HepG2 (cell line): Measurements from ENCODE around the gene UNC5CL. TPM values are rescaled to one million over a fixed set of nuclear protein-coding genes. Genes with fewer than 3 reads are reported as not detected.

ENCODE experiments used
- ARID5B ChIP-seq: IDR thresholded peaks from 2 replicates; pipeline ENCODE4 v1.4.0; 2020; ENCODE audit warnings: mild to moderate bottlenecking, missing genetic modification reagents
- BHLHE40 ChIP-seq: IDR thresholded peaks from 2 replicates; pipeline ENCODE4 v1.6.1; 2011; ENCODE audit warnings: low read length, improper control_type of control experiment
- BORCS8-MEF2B ChIP-seq: sonication (generic); formaldehyde crosslinking; IDR thresholded peaks from 2 replicates; pipeline ENCODE4 v1.8.0; 2022; ENCODE audit warnings: mild to moderate bottlenecking, missing genetic modification reagents
- CHD4 ChIP-seq: fragments of 200-600 bp; sonication (generic); IDR thresholded peaks from 2 replicates; pipeline ENCODE4 v1.7.0; 2017; ENCODE audit warnings: mild to moderate bottlenecking, low read length, borderline replicate concordance
- GFI1 ChIP-seq: sonication (generic); formaldehyde crosslinking; IDR thresholded peaks from 2 replicates; pipeline ENCODE4 v1.5.0; 2020; ENCODE audit warnings: missing genetic modification reagents, mild to moderate bottlenecking, borderline replicate concordance
- MAFK ChIP-seq, 2 experiments: IDR thresholded peaks in 1 of 2; conservative IDR thresholded peaks in 1 of 2; 2 replicates each; pipeline ENCODE4 v1.6.1; 2011; ENCODE audit warnings: improper control_type of control experiment in 2 of 2, low read length in 2 of 2
- MLX ChIP-seq: IDR thresholded peaks from 2 replicates; pipeline ENCODE4 v1.6.1; 2016
- PBX2 ChIP-seq: IDR thresholded peaks from 2 replicates; pipeline ENCODE4 v1.6.1; 2016; ENCODE audit warnings: control low read depth
- SMC3 ChIP-seq: IDR thresholded peaks from 2 replicates; pipeline ENCODE4 v1.6.1; 2011; ENCODE audit warnings: low read length, improper control_type of control experiment
- TOPORS ChIP-seq: sonication (generic); formaldehyde crosslinking; IDR thresholded peaks from 2 replicates; pipeline ENCODE4 v1.8.0; 2023; ENCODE audit warnings: mild to moderate bottlenecking, missing genetic modification reagents
- ZGPAT ChIP-seq: IDR thresholded peaks from 2 replicates; pipeline ENCODE4 v1.6.1; 2016; ENCODE audit warnings: mild to moderate bottlenecking
- ZNF280D ChIP-seq: sonication (generic); formaldehyde crosslinking; IDR thresholded peaks from 2 replicates; pipeline ENCODE4 v1.5.1; 2020; ENCODE audit warnings: mild to moderate bottlenecking, missing genetic modification reagents
- ZNF772 ChIP-seq: sonication (generic); formaldehyde crosslinking; IDR thresholded peaks from 2 replicates; pipeline ENCODE4 v1.5.0; 2020; ENCODE audit warnings: mild to moderate bottlenecking, missing genetic modification reagents
- ZNF792 ChIP-seq: IDR thresholded peaks from 2 replicates; pipeline ENCODE4 v1.6.1; 2016
- ZNF839 ChIP-seq: sonication (generic); formaldehyde crosslinking; IDR thresholded peaks from 2 replicates; pipeline ENCODE4 v1.4.0; 2020; ENCODE audit warnings: missing genetic modification reagents, mild to moderate bottlenecking, borderline replicate concordance
- ZSCAN5A ChIP-seq: sonication (generic); formaldehyde crosslinking; IDR thresholded peaks from 2 replicates; pipeline ENCODE4 v1.8.0; 2022; ENCODE audit warnings: mild to moderate bottlenecking, missing genetic modification reagents, borderline replicate concordance
- polyA plus RNA-seq, 8 experiments: library from polyadenylated mRNA; depleted of rRNA in 3 of 8; stranded (reverse) in 7 of 8; unstranded in 1 of 8; fragments of >200 nt; fragmentation: Illumina TruSeq in 4 of 8; extraction: Trizol in 4 of 8; gene quantifications; 2 replicates each; pipeline versions ENCODE4 v1.2.1 to v1.2.3, GENCODE V29; 2011 to 2016; ENCODE audit warnings: low read depth in 4 of 8, missing spikeins in 1 of 8, mixed read lengths in 1 of 8; ENCODE audit not compliant: insufficient read depth in 1 of 8
- total RNA-seq, 5 experiments: library from RNA; depleted of rRNA; stranded (reverse); fragments of >200 nt; fragmentation: Illumina TruSeq; extraction: Trizol; gene quantifications; 2 replicates each; pipeline ENCODE4 v1.2.3, GENCODE V29; 2016; ENCODE audit warnings: low read depth in 1 of 5

The UNC5CL gene
- total and polyA plus RNA-seq, 2 of the 13 experiments (the other 11 are each of a cell fraction or from before 2014, with no cell fraction given) = 2.4 to 2.5 TPM

GRCh38 chr6:41039060-41039998 is at the start of gene UNC5CL (continued):
- TF ChIP-seq ZNF792 (0 out of 2 replicates have a peak, but pooled peaks have one; percentile 12), TOPORS (CRISPR knock-in tag) (no peak), MLX (no peak), ZGPAT (CRISPR knock-in tag) (no peak), ZNF839 (CRISPR knock-in tag) (no peak), GFI1 (no peak), MAFK (conservative IDR thresholded peaks at IDR 0.05 in 1 of 2, IDR thresholded peaks at IDR 0.05 in 1 of 2; ENCODE audit: low read length in 2 of 2) (no peak), ZNF280D (CRISPR knock-in tag) (peak; percentile 14; the same call in 1 of the 2 replicates), ZSCAN5A (0 out of 2 replicates have a peak, but pooled peaks have one; percentile 29), BHLHE40 (no peak), SMC3 (peak; percentile 59; the same call in 1 of the 2 replicates), PBX2 (CRISPR knock-in tag) (no peak), BORCS8-MEF2B (peak; percentile 67; the same call in 1 of the 2 replicates), CHD4 (0 out of 2 replicates have a peak, but pooled peaks have one; percentile 27), ARID5B (CRISPR knock-in tag) (no peak), ZNF772 (CRISPR knock-in tag) (peak; percentile 63; the same call in 1 of the 2 replicates)
